Stimulated activated naive CD8-positive, alpha-beta T cell treated with anti-CD3 and anti-CD28 coated beads, Interleukin-15, Interleukin-2, amounts not matched to agents 100 U/mL and 50 U/mL, for 24 hours (primary cell): ENCODE results near the gene PRRT1B.

Experiments used
- ATAC-seq: fragments of 150-1000 bp; cut with Tn5 transposase; one replicate; pipeline ENCODE4 v1.10.0; 2021
- DNase-seq: peaks from one replicate; pipeline ENCODE4 v3.0.0; 2021

The PRRT1B gene

GRCh38 chr9:131596430-131596743 is 51.1 kb downstream of the PRRT1B start:
- DNase-seq (no peak), ATAC-seq (no peak)

GRCh38 chr9:131597246-131597645 is 51.9 kb downstream of the PRRT1B start:
- DNase-seq (no peak), ATAC-seq (no peak)

- DNase-seq: no peak
- ATAC-seq: no peak
Measured at GRCh38 chr9:131598121-131598520, 52.8 kb downstream of the PRRT1B start.

GRCh38 chr9:131601683-131602181 is 56.4 kb downstream of the PRRT1B start:
- ATAC-seq: no peak

GRCh38 chr9:131603199-131603598 is 57.9 kb downstream of the PRRT1B start:
- ATAC-seq (no peak), DNase-seq (no peak)

More at GRCh38 chr9:131601683-131602181, 56.4 kb downstream of the PRRT1B start:
- no peak for DNase-seq

GRCh38 chr9:131603711-131604439 is 58.6 kb downstream of the PRRT1B start:
- DNase-seq (no peak), ATAC-seq (no peak)

GRCh38 chr9:131605770-131606590 is 60.7 kb downstream of the PRRT1B start:
- ATAC-seq: no peak

GRCh38 chr9:131606896-131607567 is 61.7 kb downstream of the PRRT1B start:
- ATAC-seq (no peak), DNase-seq (no peak)

More at GRCh38 chr9:131605770-131606590, 60.7 kb downstream of the PRRT1B start:
- no peak for DNase-seq

- ATAC-seq (no peak), DNase-seq (no peak)
Measured at GRCh38 chr9:131607591-131607990, 62.3 kb downstream of the PRRT1B start.

- no peak for DNase-seq
Measured at GRCh38 chr9:131608493-131609037, 63.2 kb downstream of the PRRT1B start.

More at GRCh38 chr9:131608493-131609037, 63.2 kb downstream of the PRRT1B start:
- no peak for ATAC-seq
